Measurements from ENCODE around the gene PLA2G3.
"Not testable (repeated sequence)": the region's sequence is repeated elsewhere in the genome, so short reads cannot be mapped to it uniquely, and the experiment has no call there.

Gene PLA2G3

GRCh38 chr22:31122532-31123291 lies 17.6 kb downstream of the PLA2G3 start, which contains the start of gene INPP5J:
TSS of gene INPP5J (plus strand) at chr22:31122966. CDS start at chr22:31123015, 49 bp downstream.
- peak; percentile 48 to 67 (median 48) for DNase-seq

GRCh38 chr22:31122196-31122531 lies 18.1 kb downstream of the PLA2G3 start:
- no peak for DNase-seq

DNA sequence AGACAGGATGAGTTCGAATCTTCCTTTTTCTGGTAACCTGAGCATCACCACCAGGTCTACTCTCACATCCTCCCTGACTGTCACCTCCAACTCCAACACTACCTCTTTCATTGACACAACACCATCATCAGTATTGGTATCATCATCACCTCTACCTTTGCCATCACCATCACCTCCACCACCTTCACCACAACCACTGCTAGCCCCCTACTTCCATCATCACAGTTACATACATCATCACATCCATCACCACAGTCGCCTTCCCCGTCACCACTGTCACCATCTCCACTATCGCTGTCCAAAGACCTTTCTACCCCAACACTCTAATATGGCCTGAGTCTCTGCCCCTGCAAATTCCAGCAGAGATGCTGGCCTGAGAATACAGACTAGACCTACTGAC lies 18.9 kb downstream of the PLA2G3 start:
- no peak for DNase-seq

DNA sequence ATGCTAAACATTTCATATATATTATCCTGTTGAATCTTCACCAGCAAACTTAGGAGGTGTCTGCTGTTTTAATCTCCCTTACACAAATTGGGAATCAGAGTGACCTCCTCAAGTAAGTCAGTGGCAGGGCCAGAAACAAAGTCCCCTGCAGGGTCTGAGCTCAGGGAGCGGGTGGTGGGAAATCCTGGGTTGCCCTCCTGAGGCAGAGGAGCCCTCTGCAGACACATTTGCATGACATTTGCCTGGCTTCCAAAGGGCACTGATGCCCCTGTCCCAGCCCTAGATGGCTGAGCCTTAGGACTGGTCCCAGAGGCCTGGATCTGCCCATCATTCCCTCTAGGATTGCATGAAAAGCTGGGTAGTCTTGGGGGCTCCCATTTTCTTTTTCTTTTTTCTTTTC lies 19.7 kb downstream of the PLA2G3 start:
- no peak for DNase-seq

DNA sequence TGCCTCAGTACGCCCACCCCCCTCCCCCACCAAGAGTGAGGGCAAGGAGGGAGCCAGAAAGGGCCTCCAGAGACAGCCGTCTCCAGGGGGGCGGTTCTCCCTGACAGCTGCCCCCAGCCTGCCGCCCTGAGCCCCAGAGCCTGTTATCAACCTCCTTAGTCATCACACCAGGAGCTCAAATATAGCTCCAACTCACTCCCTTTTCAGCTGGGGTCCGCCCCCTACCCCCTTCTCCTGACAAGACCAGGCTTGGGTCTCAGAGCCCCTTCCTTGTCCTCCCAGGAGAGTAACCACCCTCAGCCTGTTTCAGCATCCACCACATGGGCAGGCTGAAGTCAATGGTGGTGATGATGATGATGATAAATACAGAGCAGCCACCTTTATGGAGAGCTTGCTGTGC lies 20.1 kb downstream of the PLA2G3 start:
- DNase-seq = no peak

DNA sequence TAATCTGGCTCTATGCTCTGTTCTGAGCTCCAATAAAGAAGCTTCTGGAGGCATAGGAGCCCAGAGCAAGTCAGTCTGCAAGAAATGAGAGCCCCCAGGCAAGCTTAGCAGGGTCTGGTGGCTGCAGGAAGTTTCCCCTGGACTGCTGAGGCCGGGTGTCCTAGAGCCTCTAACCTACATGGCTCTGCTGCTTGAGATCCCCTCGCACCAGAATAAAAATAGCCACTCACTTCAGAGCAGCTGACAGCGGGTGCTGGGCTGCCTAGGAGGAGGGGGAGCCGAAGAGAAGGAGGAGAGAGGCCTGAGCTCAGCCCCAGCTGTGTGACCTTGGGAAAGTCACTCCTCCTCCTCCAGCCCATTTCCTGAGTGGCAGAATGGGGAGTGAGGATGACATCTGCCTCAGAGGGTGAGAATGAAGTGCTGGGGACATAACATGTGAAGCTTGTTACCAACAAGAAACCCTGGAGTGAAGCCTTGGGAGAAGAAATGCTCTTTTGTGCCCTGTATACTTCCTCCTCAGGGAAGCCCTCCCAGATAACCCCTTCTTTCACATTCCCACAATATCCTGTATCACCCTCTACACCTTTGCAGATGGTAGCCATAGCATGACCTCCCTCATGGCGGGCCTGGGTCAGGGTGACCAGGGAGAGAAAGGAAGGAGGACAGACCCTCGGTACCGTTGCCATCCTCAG lies 21.1 kb downstream of the PLA2G3 start:
- DNase-seq = no peak

DNA sequence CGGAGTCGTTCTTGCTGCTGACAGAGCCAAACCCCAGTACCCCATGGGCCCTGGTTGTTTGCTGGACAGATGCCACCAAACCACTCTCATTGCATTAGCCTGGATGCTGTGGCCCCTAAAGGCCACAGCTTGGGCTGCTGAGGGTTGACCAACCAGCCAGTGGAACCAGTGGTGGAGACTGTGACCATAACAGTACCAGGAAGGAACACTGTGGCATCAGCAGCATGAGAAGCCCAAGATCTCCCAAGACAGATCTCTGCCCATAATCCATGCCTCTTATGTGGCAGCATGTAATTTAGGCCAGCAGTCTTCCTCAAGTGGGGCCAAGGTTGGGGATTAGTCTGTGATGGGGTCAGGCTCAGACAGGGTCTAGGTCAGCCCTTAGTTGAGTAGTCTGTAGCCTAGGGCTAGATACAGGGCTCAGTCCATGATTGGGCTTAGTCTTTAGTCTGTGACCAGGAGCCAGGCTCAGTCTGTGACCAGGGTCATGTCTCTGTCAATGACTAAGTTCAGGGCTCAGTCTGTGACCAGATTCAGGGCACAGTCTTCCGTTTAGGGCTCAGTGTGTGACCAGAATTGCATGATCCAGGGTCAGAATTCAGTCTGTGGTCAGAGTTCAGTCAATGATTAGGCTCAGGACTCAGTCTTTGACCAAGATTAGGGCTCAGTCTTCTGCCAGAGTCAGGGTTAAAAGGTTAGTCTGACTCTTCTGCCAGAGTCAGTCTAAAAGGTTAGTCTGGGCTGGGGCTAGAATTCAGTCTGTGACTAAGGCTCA lies 22.1 kb downstream of the PLA2G3 start:
- DNase-seq = no peak

GRCh38 chr22:31112547-31113091 lies 27.7 kb downstream of the PLA2G3 start:
- not testable (repeated sequence) for DNase-seq

GRCh38 chr22:31107894-31108218 lies 32.5 kb downstream of the PLA2G3 start:
- no peak for DNase-seq

GRCh38 chr22:31107178-31107893 lies 33.0 kb downstream of the PLA2G3 start, which contains the start of gene SELENOM:
TSS of gene SELENOM (minus strand) at chr22:31107568. CDS start at chr22:31107505, 63 bp downstream.
- DNase-seq = peak; percentile 39 to 85 (median 56)

DNA sequence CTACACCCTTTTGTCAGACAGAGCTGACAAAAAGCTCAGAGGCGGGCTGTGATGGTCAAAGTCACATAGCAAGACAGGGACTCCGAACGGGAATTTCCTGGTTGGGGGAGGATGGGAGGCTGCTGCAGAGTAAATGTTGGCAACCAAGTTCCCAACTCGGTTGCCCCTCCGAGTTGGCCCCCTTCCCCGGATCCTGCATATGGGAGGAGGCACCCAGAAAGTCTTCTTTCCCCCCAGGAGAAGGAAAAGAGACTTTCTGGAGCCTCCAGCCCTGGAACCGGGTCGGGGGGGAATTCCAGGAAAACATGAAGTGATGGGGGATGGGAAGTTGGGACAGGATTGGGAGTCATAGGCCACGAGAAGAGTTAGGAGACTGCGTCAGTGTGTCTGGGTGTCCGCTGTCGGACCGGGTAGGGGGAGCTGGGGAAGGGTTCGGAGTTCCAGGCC lies 33.6 kb downstream of the PLA2G3 start:
- DNase-seq = no peak

- DNase-seq = no peak
Measured at GRCh38 chr22:31106001-31106571, 34.2 kb downstream of the PLA2G3 start.

DNA sequence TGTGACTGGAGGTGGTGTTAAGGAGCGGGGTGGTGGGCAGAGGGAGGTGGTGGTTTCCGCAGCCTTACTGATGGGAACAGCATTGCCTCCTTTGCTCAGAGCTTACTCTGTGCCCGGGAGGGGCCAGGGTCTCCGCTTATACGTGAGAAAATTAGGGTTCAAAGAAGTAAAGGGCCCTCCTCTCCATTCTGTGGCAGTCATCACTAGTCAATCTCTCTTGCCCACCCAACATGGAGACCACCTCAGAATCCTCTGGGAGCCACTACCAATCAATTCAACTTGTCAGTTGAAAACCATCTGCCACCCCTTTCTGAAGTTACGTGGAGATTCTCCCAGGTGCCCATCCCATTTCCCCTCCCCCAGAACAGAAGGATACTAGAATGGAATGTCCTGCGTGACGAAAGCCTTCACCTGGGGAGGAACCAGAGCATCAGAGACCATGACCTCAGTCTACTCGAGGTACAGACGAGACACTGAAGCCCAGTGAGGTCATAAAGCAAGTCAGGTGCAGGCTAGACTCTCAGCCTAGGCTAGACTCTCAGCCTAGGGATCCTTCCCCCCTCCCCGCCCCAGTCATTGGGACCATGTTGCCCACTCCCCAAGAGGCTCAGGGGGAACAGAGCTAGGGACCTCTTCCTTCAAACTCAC lies 34.9 kb downstream of the PLA2G3 start:
- DNase-seq = no peak

- no peak for DNase-seq
Measured at GRCh38 chr22:31104869-31105268, 35.4 kb downstream of the PLA2G3 start.

DNA sequence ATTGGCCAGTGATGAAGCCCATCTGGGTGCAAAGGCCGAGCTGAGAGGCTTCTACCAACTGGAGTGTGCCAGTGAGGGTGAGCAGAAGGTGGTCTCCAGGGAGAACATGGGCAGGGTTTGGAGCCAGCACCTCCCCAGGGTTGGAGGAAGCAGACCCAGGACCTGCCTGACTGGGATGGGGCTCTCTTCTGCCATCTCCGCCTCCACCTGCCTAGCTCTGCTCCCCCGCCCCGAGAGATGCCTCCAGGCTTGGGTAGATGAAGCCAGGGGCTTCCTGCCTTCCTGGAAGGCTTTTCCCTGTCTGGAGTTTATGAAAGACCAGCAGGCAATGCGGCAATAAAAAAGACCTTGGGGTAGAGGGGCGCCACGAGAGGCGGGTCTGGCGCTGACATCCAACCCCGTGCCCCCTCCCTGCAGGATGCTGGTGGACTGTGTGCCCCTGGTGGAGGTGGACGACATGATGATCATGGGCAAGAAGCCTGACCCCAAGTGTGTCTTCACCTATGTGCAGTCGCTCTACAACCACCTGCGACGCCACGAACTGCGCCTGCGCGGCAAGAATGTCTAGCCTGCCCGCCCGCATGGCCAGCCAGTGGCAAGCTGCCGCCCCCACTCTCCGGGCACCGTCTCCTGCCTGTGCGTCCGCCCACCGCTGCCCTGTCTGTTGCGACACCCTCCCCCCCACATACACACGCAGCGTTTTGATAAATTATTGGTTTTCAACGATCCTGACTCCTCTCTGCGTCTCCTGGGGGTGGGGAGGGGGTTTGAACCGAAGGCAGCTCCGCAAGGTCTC lies 36.2 kb downstream of the PLA2G3 start:
- DNase-seq = no peak

- no peak for DNase-seq
Measured at GRCh38 chr22:31103111-31103510, 37.2 kb downstream of the PLA2G3 start.

DNA sequence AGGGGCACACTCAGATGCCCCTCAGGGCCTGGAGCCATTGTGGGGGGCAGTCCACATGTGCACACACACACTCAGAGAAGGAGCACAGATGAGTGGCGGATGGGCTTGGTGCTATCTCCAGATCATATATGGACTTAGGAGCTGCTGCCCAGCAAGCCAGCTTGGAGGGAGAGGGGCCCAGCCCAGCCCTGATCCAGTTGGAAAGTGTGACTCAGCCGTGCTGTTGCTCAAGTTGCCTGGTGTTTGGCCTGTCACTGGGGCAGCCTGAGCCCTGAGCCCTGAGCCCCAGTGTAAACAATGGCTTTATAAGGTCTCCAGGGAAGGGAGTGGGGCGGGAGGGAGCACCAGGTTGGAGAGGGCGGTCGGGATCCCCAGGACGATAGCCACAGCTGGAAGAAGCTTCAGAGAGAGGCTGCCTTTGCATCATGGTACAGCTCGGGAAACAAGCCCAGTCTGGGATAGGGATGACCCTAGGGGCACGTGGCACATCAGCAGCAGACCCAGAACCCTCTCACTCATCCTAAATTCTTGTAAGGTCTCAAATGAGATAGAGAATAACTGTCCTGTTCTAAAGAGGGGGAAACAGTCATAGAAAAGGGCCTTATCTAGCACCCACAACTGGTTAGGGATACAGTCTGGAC lies 37.7 kb downstream of the PLA2G3 start:
- no peak for DNase-seq

GRCh38 chr22:31100762-31101525 lies 39.4 kb downstream of the PLA2G3 start:
- no peak for DNase-seq

Data from NCI-H1417 (cell line).